Tibial nerve (tissue), 4 donors: ENCODE results near the gene ADAMTS3.

Experiments
- CTCF ChIP-seq, 5 experiments: fragments of 200-600 bp in 3 of 5; fragments of 450-650 bp in 2 of 5; sonication (generic) in 3 of 5; IDR thresholded peaks; one replicate each; pipeline ENCODE4 v1.5.1; 2016 to 2019; ENCODE audit warnings: antibody characterized with exemption in 5 of 5, mild to moderate bottlenecking in 3 of 5, moderate library complexity in 2 of 5
- EP300 ChIP-seq, 2 donors: sonication (generic); formaldehyde crosslinking; IDR thresholded peaks; one replicate each; pipeline ENCODE4 v1.6.1; 2017; ENCODE audit warnings: antibody characterized with exemption in 2 of 2, mild to moderate bottlenecking in 1 of 2
- POLR2A ChIP-seq, 2 donors: fragments of 450-650 bp; IDR thresholded peaks; one replicate each; pipeline ENCODE4 v1.6.1; 2017; ENCODE audit warnings: antibody characterized with exemption in 2 of 2, mild to moderate bottlenecking in 2 of 2, moderate library complexity in 2 of 2

GRCh38 chr4:72397314-72397713, 171.7 kb downstream of the ADAMTS3 start:
- TF ChIP-seq CTCF (IDR thresholded peaks at IDR 0.05) (no peak), POLR2A (IDR thresholded peaks at IDR 0.05) (no peak), EP300 (IDR thresholded peaks at IDR 0.05) (no peak)
